SK-N-SH treated with all-trans-retinoic acid at 6 μM for 48 hours (cell line): ENCODE measurements around the gene ELOA2.
"Not testable (repeated sequence)": the region's sequence is repeated elsewhere in the genome, so short reads cannot be mapped to it uniquely, and the experiment has no call there.

ENCODE experiments used
- ATAC-seq: fragments of 200-7000 bp; cut with Tn5 transposase; 3 replicates; pipeline ENCODE4 v1.9.1; 2020; ENCODE audit warnings: mild to moderate bottlenecking, moderate library complexity

Gene ELOA2

GRCh38 chr18:47020757-47021156 lies 14.7 kb downstream of the ELOA2 start:
- ATAC-seq = not testable (repeated sequence)

DNA sequence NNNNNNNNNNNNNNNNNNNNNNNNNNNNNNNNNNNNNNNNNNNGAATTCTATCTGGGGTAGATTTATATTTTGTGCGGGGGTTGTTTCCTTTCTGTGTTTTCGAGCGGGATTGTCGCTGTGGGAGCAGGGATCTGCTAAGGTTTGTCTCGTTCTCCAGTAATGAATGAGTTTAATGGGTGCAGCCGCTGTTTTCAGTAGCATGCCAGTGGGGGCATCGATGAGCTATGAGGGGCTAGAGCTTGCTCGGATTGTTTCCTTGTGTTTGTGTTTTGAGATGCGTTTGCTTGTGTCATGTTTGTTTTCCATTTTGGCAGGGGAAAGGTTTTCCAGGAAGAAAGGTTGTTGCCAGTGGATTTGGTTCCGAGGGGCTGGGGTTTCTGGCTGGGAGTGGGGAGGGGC lies 15.6 kb downstream of the ELOA2 start:
- ATAC-seq = not testable (repeated sequence)
